Neural progenitor cell (in vitro differentiated cells): ENCODE data around the gene NUS1. TPM values are rescaled to one million over a fixed set of nuclear protein-coding genes. Genes with fewer than 3 reads are reported as not detected.
"Not testable (repeated sequence)": the region's sequence is repeated elsewhere in the genome, so short reads cannot be mapped to it uniquely, and the experiment has no call there.

ENCODE experiments used
- DNase-seq: peaks from one replicate; pipeline ENCODE4 v3.0.0-alpha.2; 2016; ENCODE audit warnings: low spot score
- H2AFZ ChIP-seq: fragments of 200-600 bp; sonication (generic); replicated peaks from 2 replicates; pipeline ENCODE4 v1.6.1; 2016; ENCODE audit warnings: antibody characterized with exemption
- H3F3A ChIP-seq: fragments of 200-600 bp; sonication (generic); 2 replicates; pipeline ENCODE4 v1.6.1; 2016; ENCODE audit warnings: antibody characterized with exemption, low read depth
- H3K27ac ChIP-seq: fragments of 200-600 bp; sonication (generic); 2 replicates; pipeline ENCODE4 v1.5.1; 2016; ENCODE audit warnings: mild to moderate bottlenecking
- H3K27me3 ChIP-seq: fragments of 200-600 bp; sonication (generic); 2 replicates; pipeline ENCODE4 v1.6.1; 2016; ENCODE audit warnings: mild to moderate bottlenecking, moderate library complexity
- H3K36me3 ChIP-seq: fragments of 200-600 bp; sonication (generic); 2 replicates; pipeline ENCODE4 v1.5.1; 2016
- H3K4me1 ChIP-seq: fragments of 200-600 bp; sonication (generic); 2 replicates; pipeline ENCODE4 v1.6.1; 2016; ENCODE audit warnings: mixed run types
- H3K4me2 ChIP-seq: fragments of 200-600 bp; sonication (generic); 2 replicates; pipeline ENCODE4 v1.6.1; 2016
- H3K4me3 ChIP-seq: fragments of 200-600 bp; sonication (generic); 2 replicates; pipeline ENCODE4 v1.5.1; 2016
- H3K79me2 ChIP-seq: fragments of 200-600 bp; sonication (generic); 2 replicates; pipeline ENCODE4 v1.6.1; 2016; ENCODE audit warnings: low read depth
- H3K9ac ChIP-seq: fragments of 200-600 bp; sonication (generic); 2 replicates; pipeline ENCODE4 v1.6.1; 2016
- H3K9me3 ChIP-seq: fragments of 200-600 bp; sonication (generic); 2 replicates; pipeline ENCODE4 v1.5.1; 2016; ENCODE audit warnings: low read depth
- H4K20me1 ChIP-seq: fragments of 200-600 bp; sonication (generic); 2 replicates; pipeline ENCODE4 v1.6.1; 2016; ENCODE audit warnings: low read depth
- H3K27ac Mint-ChIP-seq: 3 replicates; pipeline ENCODE4 v1.8.0; 2021; ENCODE audit warnings: mixed read lengths
- H3K27me3 Mint-ChIP-seq: 2 replicates; pipeline ENCODE4 v1.8.0; 2022; ENCODE audit warnings: low read depth, mild to moderate bottlenecking, inconsistent platforms, moderate library complexity, mixed read lengths; ENCODE audit not compliant: insufficient read depth
- H3K36me3 Mint-ChIP-seq: 3 replicates; pipeline ENCODE4 v1.8.0; 2021; ENCODE audit warnings: mixed read lengths
- H3K4me1 Mint-ChIP-seq: 3 replicates; pipeline ENCODE4 v1.8.0; 2021; ENCODE audit warnings: mixed read lengths
- H3K4me3 Mint-ChIP-seq: 3 replicates; pipeline ENCODE4 v1.8.0; 2021; ENCODE audit warnings: mild to moderate bottlenecking, moderate library complexity, mixed read lengths
- H3K9me3 Mint-ChIP-seq: 3 replicates; pipeline ENCODE4 v1.8.0; 2020; ENCODE audit warnings: mixed read lengths
- CTCF ChIP-seq: fragments of 200-600 bp; sonication (generic); IDR thresholded peaks from 2 replicates; pipeline ENCODE4 v1.5.1; 2017; ENCODE audit warnings: antibody characterized with exemption, mild to moderate bottlenecking
- EZH2 ChIP-seq: fragments of 200-600 bp; sonication (generic); IDR thresholded peaks from 2 replicates; pipeline ENCODE4 v1.6.1; 2017; ENCODE audit warnings: antibody characterized with exemption, mild to moderate bottlenecking, moderate library complexity
- EZH2phosphoT487 ChIP-seq: fragments of 200-600 bp; sonication (generic); IDR thresholded peaks from 2 replicates; pipeline ENCODE4 v1.6.1; 2017; ENCODE audit warnings: antibody characterized with exemption
- total RNA-seq: library from RNA; depleted of rRNA; stranded (reverse); fragments of >200 nt; gene quantifications from 2 replicates; pipeline ENCODE4 v1.2.3, GENCODE V29; 2015; ENCODE audit warnings: low replicate concordance

The NUS1 gene
- total RNA-seq, 1 donor from 2014 or later, result 33.4 TPM

- H3K9me3 ChIP-seq, result no peaks in the 10 kb centered on the region
- H3K79me2 ChIP-seq, result no peaks in the 10 kb centered on the region
- no peak overlapping the region for H3K27ac ChIP-seq
- H3K4me1 Mint-ChIP-seq, result no peaks in the 10 kb centered on the region
- H3K4me3 ChIP-seq, result no peak overlapping the region
- no peaks in the 10 kb centered on the region for H4K20me1 ChIP-seq
- no peak overlapping the region for H3K27ac Mint-ChIP-seq
- DNase-seq, result no peak
- no peaks in the 10 kb centered on the region for H3K4me1 ChIP-seq
- no peaks in the 10 kb centered on the region for H3K27me3 Mint-ChIP-seq
- H3K36me3 ChIP-seq, result no peaks in the 10 kb centered on the region
- no peak for TF ChIP-seq CTCF
- no peak for TF ChIP-seq EZH2
- no peak for TF ChIP-seq EZH2phosphoT487
- no peaks in the 10 kb centered on the region for H3K9me3 Mint-ChIP-seq
- H3K27me3 ChIP-seq, result no peaks in the 10 kb centered on the region
- no peaks in the 10 kb centered on the region for H3F3A ChIP-seq
- no peak overlapping the region for H3K4me2 ChIP-seq
- H3K36me3 Mint-ChIP-seq, result no peaks in the 10 kb centered on the region
- no peak overlapping the region for H3K9ac ChIP-seq
- no peak overlapping the region for H2AFZ ChIP-seq
- H3K4me3 Mint-ChIP-seq, result no peak overlapping the region
These were observed 64.6 kb downstream of the NUS1 start for GRCh38 chr6:117739869-117740268.

- Histone ChIP-seq H3K27ac (no peak overlapping the region), H3K36me3 (no peaks in the 10 kb centered on the region), H3K4me2 (no peak overlapping the region), H3F3A (no peaks in the 10 kb centered on the region), H3K9ac (no peak overlapping the region), H2AFZ (no peak overlapping the region), H3K9me3 (no peaks in the 10 kb centered on the region), H3K4me1 (no peaks in the 10 kb centered on the region), H3K27me3 (no peaks in the 10 kb centered on the region), H3K4me3 (no peak overlapping the region), H3K79me2 (no peaks in the 10 kb centered on the region), H4K20me1 (no peaks in the 10 kb centered on the region)
- Mint-ChIP-seq H3K27ac (no peak overlapping the region), H3K36me3 (no peaks in the 10 kb centered on the region), H3K4me1 (no peaks in the 10 kb centered on the region), H3K9me3 (no peaks in the 10 kb centered on the region), H3K4me3 (no peak overlapping the region), H3K27me3 (no peaks in the 10 kb centered on the region)
- TF ChIP-seq EZH2, result no peak
- no peak for TF ChIP-seq CTCF
- TF ChIP-seq EZH2phosphoT487, result no peak
- no peak for DNase-seq
These were observed 65.3 kb downstream of the NUS1 start for GRCh38 chr6:117740605-117741004.

GRCh38 chr6:117750675-117751074, 75.4 kb downstream of the NUS1 start:
- DNase-seq, H3K36me3 ChIP-seq, H3K79me2 ChIP-seq, H3K4me3 Mint-ChIP-seq, H3K27ac ChIP-seq, H3K9ac ChIP-seq, H3K4me1 Mint-ChIP-seq, H3K4me2 ChIP-seq, H3K27me3 Mint-ChIP-seq, H3K27ac Mint-ChIP-seq, H3F3A ChIP-seq, H3K36me3 Mint-ChIP-seq, H4K20me1 ChIP-seq, H3K4me3 ChIP-seq, H2AFZ ChIP-seq, H3K27me3 ChIP-seq, H3K4me1 ChIP-seq, H3K9me3 ChIP-seq: not testable (repeated sequence)
- H3K9me3 Mint-ChIP-seq, result peaks cover 14% of the 10 kb centered on the region

Other genes with a start within 250 kb of the NUS1 start
- not detected in 2 replicates for gene ROS1, start 249.5 kb upstream of the NUS1 start, total RNA-seq
- 6.4 and 7.5 TPM in 2 replicates for gene DCBLD1, start 192.8 kb upstream of the NUS1 start, total RNA-seq
- 24.7 and 39.2 TPM in 2 replicates for gene GOPC, start 73.0 kb upstream of the NUS1 start, total RNA-seq
- 17.7 and 24.3 TPM in 2 replicates for gene SLC35F1, start 231.8 kb downstream of the NUS1 start, total RNA-seq